ENCODE data around the gene AFF3.
"Not testable (repeated sequence)": the region's sequence is repeated elsewhere in the genome, so short reads cannot be mapped to it uniquely, and the experiment has no call there.

AFF3 gene

DNA sequence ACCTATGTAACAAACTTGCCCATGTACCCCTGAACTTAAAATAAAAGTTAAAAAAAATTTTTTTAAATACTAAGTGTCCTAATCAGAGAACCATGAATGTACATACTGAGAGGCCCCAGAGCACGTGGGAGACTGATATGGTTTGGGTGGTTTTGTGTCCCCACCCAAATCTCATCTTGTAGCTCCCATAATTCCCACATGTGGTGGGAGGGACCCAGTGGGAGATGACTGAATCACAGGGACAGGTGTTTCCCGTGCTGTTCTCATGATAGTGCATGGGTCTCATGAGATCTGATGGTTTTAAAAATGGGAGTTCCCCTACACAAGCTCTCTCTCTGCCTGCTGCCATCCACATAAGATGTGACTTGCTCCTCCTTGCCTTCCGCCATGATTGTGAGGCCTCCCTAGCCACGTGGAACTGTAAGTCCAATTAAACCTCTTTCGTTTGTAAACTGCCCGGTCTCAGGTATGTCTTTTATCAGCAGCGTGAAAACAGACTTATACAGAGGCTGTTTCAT, 214.6 kb downstream of the AFF3 start:
- not testable (repeated sequence) for ATAC-seq, DNase-seq

DNA sequence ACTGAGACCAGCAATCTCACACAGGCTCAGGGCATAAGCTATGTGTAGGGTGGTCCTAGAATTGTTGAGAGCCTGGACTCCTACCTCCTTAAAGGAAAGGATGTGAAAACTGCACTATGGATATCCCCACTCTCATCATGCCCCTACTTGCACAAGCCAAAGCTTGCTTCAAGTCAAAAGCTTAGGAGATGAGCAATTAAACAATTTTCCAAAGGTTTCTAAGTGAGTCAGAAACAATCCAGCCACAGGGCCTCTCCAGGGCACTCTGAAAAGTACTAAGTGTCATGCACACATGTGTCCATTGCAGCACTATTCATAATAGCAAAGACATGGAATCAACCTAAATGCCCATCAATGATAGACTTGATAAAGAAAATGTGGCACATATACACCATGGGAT, 215.4 kb downstream of the AFF3 start:
- DNase-seq (no peak), ATAC-seq (no peak)

- DNase-seq, result no peak
- no peak for ATAC-seq
Observed at GRCh38 chr2:99925960-99926359, 216.4 kb downstream of the AFF3 start.

DNA sequence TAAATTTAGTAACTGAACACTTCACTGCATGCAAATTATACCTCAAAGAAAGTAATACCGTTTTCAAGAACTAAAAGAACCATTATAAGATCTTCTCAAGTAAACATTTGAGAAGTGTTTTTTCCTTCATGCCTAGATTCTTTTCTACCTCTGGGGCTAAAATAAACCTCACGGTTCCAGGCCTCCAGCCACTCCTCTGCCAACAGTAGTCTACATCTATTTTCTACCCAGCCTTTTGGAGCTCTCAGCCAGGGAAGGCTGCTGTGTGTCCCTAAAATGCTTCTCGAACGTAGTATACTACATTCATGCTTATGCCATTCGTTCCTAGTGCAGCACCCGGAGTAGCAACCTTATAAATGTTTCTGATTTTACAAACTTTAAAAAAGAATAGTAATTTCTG, 219.7 kb downstream of the AFF3 start:
- no peak for DNase-seq
- no peak for ATAC-seq

DNA sequence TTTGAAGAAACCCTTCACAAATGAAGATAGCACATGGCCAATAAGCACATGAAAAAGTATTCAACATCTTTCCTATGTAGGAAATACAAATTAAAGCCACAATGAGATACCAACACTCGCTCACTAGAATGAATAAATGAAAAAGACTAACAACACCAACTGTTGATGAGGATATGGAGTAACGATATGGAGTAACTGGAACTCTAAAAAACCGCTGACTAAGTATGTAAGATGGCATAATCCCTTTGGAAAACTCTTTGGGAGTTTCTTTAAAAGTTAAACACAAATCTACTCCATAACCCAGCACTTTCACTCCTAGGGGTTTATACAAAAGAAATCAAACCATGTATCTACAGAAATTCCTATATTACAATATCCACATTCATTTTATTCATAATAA, 220.5 kb downstream of the AFF3 start:
- DNase-seq (no peak), ATAC-seq (no peak)

DNA sequence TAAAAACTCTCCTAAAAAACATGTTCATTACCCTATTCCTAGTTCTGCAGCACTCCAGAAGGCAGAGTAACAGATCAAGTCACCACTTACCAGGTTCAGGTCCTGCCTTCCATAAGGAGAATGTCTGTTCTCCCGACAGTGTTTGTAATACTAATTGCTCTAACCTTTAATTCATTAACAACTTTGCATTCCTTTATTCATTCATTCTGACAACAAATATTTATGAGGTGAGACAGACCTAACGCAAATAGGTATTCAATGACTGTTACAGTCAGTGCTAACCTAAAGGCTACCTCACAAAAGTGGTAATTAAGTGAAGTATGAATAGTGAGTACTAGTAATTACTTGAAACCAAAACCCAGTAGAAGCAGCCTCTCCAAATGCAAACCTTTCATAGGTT, 224.0 kb downstream of the AFF3 start:
- DNase-seq (no peak), ATAC-seq (no peak)

- ATAC-seq, result no peak
- no peak for DNase-seq
Observed at GRCh38 chr2:99915108-99915675, 227.2 kb downstream of the AFF3 start.

- DNase-seq, result no peak
- ATAC-seq, result no peak
Observed at GRCh38 chr2:99911736-99912135, 230.7 kb downstream of the AFF3 start.

DNA sequence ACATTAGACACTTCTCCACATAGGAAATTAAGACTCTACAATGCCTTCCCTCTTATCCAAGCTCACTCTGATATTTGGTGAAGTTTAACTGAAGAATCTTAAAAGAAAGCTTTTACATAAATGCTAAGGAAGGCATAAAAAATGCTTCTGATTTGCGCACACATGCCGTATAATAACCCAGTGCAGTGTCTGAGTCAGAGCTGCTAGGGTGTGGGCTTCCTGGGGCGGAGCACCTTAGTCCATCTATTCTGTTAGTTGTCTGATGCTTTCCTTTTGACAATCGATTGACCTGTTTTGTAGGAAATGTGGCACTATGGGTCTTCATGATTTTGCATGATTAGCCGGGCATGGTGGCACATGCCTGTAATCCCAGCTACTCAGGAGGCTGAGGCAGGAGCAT, 231.5 kb downstream of the AFF3 start:
- DNase-seq (no peak), ATAC-seq (no peak)

- ATAC-seq, result no peak
Observed at GRCh38 chr2:99905636-99906035, 236.8 kb downstream of the AFF3 start.

GRCh38 chr2:99905025-99905424, 237.4 kb downstream of the AFF3 start:
- ATAC-seq (no peak), DNase-seq (no peak)

More at GRCh38 chr2:99905636-99906035, 236.8 kb downstream of the AFF3 start:
- DNase-seq, result no peak

- no peak for DNase-seq
- ATAC-seq, result no peak
Observed at GRCh38 chr2:99903981-99904380, 238.4 kb downstream of the AFF3 start.

DNA sequence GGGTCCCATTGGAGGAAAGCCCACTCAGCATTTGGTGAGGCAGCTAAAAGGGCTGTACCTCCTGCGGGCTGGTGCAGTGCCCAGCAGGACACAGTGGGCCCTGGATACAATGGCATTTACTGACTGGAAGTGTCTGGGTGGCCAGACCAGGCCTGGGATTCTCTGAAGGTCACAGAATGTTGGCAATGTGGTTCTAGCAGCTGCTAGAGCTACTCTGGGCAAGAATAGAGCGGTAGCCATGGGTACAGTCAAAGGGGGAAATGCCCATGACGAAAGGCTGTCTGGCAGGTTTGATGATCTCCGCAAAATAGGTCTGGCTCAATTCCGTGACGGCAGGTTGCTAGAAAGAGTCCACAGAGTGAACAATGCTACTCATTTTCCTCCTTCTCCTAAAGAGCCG, 241.8 kb downstream of the AFF3 start:
- no peak for DNase-seq
- ATAC-seq, result no peak

DNA sequence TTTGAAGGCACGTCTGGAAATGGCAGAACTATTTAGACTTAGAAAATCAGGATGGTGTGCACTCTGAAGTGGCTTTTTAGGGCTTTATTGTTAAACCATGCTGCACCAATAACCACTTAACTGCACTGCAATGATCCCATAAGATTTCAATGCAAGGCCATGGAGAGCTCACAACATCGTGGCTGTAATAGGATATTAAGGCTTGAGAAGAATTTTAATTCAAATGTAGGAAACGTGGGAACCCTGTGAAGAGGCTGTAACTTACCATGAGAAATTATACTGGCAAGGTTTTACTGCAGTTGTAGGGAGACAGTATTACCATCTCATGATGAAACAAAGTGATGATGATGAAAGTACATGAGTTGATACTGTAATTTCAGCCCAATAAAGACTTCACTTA, 242.5 kb downstream of the AFF3 start:
- no peak for DNase-seq
- no peak for ATAC-seq

DNA sequence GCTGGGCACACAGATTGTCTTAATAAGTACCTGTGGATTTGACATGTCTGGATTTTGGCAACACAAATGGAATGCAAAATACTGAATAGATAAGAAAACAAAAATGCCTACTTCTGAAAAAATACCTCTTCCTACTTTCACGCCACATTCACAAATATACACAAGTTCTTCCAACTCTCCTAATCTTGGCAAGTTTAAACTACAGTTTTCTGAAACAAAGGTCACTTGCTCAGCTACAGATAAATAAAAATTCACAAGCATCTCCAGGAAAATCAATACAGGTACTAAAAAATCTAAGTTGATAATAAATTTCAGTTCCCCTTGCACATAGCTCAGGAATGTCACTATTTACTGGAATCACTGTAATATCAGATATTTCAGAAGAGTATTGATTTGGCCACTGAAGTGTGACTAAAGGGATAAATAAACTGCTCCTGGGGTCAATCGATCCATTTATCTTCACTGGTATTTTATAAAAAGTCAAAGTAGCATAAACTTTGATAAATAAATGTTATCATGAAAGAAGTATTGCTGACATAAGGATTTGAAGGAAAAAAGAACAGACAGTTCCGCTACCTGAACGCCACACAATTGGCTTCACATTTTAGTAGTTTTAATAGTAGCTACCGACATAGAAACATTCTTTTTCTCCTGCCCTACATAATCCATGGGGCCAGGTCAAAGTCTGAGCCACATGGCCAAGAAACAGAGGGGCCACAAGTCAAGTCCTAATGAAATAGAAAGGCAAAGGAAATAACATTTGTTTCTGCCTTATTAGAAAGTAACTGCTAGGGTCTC, 243.1 kb downstream of the AFF3 start:
- DNase-seq (no peak), ATAC-seq (no peak)

DNA sequence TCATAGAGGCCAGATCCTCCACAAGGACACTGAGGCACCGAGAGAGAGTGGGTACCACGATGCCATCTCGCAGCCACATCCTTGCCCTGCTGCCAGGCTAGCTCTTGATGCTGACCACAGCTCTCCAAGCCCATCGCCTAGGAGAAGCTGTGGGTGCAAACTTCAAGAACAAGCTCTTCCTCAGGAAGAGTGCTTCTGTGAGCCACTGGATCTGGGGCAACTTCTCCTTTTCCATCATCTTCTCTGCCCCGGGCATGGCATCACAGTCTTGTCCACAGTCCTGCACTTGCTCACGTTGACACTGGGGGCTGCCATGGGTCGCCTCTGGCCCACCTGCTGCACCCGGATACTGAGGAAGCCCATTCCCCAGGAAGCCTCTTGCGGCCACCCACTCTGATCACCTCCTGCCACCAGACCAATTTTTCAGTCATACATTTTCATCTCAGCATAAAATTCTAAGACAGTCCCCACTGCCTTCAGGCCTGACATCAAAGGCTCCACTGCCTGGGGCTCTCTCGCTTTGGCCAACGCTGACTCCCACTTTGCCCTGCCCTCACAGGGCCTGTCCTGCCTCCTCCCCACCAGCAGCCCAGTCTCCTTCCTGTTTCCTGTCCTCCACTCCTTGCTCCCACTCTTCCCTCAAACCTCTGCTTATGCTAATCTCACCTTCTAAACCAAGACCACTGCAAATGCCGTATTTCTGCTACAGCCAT, 243.9 kb downstream of the AFF3 start:
- ATAC-seq (no peak), DNase-seq (no peak)

DNA sequence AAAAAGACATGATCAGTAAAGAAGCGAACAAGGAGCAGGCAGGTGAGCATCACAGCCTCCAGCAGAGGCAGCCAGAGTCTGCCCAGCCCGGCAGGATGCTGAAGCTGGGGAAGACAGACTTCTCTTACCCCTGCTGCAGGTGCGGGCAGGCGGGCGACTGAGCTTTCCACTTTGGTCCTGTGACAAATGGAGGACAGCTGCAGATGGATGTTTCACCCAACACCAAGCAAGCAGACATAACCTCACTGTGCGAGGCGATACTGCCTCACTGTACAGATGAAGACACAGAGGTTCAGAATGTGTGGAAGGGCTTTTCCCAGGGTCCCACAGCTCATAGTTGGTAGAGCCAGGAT, 251.0 kb downstream of the AFF3 start:
- no peak for ATAC-seq
- no peak for DNase-seq

DNA sequence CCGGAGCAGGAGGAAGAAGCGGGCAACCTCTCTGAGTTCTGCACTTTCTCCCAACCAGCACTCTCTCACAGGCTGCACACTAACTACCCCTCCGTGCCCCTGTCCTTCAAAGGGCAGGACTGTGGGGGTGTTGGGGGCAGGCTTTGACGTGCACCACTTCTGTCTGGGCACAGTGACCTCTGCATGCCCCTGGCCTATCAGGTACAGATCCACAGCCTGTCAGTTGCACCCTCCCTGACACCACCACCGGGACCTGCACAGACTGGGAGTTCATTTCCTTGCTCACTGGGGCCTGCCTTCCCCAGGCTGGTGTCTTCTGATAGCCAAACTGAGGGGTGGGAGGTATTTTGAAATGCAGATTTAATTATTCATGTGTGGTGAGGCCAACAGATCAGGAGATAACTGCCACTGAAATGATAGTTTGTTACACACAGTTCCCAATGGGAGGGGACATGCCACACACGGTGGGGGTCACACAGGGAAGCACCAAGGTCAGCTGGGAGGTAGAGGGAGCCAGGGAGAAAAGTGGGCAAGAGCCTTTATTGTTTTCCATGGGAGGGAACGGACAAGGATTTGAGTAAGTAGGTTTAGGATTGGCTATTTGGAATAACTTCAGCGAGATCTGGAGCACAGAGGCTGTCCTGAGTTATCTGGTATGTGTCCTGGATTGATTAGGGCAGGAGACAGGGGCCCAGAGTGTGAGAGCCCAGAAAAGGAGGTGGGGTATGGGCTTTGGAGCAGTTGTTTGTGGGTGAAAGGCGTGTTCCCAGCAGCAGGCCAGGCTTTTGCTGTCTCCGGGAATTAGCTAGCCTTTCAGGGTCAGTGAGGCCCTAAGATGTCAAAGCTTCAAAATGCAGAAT, 251.6 kb downstream of the AFF3 start:
- no peak for ATAC-seq
- no peak for DNase-seq

- ATAC-seq (no peak), DNase-seq (no peak)
Observed at GRCh38 chr2:99888617-99889016, 253.8 kb downstream of the AFF3 start.

GRCh38 chr2:99886418-99886817, 256.0 kb downstream of the AFF3 start:
- DNase-seq, result no peak
- ATAC-seq, result no peak

- ATAC-seq, result no peak
Observed at GRCh38 chr2:99883358-99883757, 259.0 kb downstream of the AFF3 start.

DNA sequence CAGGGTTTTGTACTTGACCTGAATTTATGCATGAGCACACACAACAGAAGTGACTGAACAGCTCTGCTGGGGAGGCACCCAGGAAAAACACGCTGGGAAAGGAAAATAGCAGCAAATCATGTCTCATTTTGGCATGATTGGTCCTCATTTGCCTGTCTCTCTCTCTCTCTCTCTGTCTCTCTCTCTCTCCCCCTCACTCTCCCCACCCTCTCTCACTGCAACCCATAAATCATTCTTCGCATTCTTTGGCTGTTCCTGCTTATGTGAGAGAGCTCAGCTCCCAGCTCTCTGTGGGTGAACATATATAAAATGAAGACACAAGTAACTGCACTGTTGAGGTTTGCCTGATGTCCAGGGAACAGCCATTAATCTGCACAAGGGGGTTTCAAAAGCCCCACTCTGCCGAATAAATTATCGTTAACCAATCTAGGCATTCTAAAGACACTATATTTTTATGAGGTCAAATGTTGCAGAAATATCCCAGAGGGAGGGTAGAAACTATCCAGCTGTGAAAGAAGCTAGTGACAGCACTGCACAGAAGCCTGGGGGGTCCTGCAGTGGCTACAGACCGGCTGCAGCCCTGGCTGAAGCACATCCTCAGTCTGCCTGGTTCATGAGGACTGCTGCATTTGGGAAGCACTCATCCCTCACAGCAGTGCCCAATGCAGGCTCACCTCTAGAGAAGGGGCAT, 260.3 kb downstream of the AFF3 start:
- DNase-seq (no peak), ATAC-seq (no peak)

More at GRCh38 chr2:99883358-99883757, 259.0 kb downstream of the AFF3 start:
- no peak for DNase-seq
